Measurements from ENCODE around the gene SSR2.
A peak's percentile ranks its signal among the peaks of the same experiment; 100 is the strongest.

Gene SSR2

DNA sequence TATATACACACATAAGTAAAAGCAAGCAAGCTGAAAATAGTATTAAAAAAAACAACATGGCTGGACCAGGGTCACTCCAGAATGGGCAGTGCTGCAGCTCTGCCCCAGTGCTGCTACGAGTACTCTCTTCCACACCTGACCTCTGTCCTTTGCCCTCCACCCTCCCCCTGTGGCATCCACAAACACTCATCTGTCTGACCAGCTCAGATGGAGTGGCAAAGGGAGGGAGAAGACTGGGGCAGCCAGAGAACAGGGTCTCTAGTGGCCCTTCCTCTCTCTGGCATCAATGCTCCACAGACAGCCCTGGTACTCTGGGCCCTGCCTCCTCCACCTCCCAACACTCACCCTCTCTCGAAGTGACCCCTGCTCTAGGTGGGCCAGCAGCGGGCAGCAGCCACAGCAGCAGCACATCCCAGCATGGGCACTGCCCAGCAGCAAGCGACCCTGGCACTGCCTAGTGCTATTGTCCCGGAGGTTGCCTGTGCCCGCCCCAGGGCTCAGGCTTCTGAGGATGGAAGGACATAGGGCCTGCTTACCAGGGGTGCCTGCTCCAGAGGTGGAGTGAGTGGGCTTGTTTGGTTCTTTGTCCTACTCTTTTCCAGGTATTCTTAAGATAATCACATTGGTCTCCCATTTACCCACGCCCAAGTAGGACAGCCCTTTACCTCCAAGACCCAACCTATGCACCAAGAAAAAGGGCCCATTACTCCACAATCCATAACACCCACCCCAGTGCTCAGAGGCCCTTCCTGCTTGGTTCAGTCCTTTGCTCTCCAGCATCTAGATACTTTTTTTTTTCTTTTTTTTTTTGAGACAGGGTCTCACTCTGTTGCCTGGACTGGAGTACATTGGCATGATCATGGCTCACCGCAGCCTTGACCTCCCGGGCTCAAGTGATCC, 48.6 kb downstream of the SSR2 start:
- DNase-seq, result no peak

DNA sequence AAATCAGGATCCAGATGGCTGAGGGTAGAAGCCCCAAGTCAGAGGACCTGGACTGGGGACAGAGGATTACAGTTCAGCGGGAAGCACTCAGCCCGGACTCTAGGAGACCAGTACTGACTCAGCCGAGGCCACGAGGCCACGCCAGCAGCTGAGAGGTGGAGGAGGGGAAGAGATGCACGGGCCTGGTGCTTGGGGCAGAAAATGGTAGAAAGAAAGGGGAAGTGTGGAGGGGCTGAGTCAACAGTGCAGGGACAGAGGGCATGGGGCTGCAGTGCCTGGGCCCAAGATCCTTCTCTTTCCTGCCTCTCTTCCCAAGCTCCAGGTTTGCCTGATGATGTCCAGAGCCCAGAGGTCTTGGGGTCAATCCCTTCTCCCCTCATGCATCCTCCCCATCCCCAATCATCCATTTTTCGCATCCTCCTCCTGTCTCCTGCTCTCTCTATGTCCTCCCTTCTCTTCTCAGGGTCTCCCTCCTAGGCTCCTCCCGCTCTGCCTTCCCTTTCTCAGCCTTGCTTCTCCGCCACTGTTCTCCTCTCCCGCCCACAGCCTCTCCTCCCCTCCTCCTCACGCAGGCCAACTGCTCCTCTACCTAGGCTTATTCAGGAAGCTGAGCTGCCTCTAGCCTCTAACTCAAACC, 50.1 kb downstream of the SSR2 start:
- DNase-seq, result peak; percentile 65

DNA sequence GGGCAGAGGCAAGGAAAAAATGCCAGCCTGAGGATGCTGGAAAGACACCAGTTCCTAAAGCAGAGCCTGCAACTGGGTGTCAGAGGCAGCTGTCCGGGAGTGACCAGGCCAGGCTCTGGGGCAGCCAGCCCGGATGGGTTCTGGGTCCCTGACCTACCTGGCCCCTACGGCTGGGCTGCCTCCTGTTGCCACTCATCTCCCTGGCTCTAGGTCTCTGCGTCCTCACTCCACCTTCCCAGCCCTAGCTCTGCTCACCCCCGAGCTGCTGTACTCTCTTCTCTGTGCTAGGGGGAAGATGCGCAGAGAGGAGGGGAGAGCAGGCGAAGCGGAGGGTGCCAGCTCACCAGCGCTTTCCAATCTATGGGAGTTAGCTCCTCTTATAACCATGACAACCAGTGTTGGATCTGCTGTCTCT, 51.4 kb downstream of the SSR2 start:
- DNase-seq, result no peak

DNA sequence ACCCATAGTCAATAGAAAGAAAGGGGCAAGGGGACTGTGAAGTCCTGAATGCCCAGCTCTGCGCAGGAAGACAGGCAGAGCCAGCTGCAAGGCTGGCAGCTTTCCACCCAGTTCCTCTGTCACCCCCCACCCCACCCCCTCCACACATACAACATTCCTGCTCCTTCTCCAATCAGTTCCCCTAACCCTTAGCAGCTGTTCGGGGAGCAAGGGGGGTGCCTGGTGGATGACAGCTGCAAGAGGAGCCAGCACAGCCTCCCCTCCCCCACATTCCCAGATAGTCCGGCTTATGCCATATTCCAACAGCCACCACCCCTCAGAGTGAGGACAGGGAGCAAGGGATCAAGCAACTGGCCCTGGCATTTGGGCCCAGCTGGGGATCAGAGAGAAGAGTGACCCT, 52.1 kb downstream of the SSR2 start:
- no peak for DNase-seq

DNA sequence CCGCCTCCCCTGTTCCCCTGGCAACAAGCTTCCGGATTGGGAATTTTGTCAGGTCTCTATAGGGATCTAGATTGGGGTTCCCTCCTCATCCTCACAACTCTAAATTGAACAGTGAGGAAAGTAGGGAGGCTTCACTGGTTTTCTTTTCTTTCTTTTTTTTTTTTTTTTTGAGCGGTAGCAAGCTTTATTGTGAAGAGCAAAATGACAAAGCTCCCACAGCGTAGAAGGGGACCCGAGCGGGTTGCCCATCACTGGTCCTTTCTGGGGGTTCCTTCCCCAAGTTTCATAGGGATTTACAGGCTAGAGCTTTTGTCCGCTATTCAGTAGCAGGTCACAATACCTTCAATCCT, 52.7 kb downstream of the SSR2 start:
- DNase-seq, result no peak

DNA sequence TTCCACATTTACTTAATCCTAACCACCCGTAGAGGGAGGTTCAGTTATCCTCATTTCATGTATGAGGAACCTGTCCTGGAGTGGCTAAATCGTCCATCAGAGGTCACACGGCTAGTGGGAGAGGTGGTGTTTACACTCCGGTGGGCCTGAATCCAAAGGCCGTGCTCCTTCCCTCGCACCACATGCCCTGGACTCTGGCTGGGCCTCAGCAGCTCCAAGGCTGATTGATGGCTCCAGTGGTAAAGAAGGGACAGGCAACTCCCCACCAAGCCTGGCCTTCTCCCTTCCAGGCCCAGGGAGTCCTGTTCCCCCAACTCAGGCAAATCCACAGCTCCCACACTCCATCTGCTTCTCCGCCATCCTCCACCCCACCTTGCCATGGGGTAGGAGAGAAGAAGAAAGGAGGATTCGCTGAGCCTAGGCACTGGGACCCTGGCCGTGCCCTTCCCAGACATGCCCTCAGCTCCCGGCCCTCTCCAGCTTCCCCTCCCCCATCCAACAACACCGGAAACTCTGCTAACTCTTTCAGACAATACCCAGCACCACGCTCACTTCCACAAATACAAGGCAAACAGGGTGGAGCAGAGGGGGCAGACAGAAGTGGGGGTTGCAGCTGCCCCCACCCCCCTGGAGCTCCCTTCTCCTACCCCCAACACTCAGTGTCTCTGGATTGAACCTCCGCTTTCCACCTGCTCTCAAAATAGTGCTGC, 53.3 kb downstream of the SSR2 start:
- DNase-seq, result no peak

DNA sequence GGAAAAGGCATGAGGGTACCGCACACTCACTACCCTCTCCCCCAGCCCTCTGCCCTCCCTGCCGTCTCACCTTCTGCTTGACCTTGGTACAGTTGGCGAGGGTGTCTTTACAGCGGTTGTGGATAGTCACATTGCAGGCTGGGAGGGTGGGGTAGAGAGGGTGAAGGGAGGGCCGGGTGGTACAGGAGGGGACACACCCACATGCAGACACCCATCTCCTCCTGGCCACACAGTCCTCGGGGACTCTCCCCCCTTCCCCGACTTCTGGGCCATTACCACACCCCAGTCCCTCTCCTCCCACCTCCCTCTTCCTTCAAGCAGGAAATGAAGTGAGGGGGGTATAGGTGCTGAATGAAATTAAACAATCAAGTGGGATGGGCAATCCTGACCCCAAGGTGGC, 54.0 kb downstream of the SSR2 start:
- no peak for DNase-seq

DNA sequence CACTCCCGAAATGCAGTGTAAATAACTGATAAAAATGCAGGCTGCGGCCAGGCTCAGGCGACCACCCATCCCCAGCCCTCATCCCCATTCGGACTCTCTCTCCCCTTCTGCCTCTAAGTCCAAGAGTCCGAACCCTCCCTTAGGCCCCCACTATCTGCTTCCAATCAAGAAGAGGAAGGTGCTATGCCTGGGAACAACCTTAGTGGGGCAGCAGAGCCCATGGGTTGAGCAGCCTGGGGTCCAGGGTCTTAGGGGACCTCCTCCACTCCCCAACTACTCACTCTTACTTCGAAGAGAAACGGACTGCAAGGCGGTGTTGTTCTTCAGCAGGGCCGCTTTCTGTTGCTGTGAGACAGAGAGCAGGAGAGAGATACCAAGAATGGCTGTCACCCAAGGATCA, 54.6 kb downstream of the SSR2 start:
- no peak for DNase-seq

DNA sequence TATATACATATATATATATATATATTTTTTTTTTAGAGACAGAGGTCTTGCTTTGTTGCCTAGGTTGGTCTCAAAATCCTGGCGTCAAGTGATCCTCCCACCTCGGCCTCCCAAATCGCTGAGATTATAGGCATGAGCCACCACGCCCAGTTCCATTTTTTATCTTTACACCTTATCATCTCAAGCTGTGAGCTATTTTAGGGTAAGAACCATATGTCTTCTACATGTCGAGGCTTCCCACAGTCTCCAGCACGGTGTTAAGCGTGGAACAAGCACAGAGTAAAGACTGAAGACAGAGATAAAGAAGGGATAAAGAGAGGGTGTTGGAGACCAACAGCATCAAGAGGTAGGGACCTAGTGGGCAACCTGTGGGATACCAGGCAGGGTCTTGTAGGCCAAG, 56.6 kb downstream of the SSR2 start:
- no peak for DNase-seq

DNA sequence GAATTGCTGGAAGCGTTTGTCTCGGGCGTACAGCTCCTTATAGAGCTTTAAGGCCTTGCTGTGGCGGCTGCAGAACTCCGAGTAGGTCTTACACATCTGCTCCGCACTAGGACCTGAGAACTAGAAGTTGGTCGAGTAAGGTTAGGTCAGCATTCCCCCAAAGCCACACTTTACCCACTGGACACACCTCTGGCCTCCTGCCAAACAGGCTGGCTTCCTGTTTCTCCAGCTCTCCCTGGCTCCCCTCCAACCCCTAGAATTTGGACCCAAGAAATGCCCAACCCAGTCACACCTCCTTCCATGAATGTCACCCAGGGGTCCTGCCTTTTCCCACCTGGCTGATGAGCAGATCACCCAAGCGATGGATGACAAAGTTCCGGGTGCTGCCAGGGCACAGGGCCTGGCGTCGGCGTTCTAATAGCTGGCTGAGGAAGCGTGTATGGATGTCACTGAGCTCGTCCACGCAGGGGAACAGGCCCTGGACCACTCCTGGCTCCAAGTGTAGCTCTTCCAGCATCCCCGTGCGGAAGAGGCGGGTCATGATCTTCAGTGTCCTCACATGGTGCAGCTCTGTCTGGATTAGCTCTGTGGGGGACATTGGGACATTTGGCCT, 58.0 kb downstream of the SSR2 start:
- no peak for DNase-seq

DNA sequence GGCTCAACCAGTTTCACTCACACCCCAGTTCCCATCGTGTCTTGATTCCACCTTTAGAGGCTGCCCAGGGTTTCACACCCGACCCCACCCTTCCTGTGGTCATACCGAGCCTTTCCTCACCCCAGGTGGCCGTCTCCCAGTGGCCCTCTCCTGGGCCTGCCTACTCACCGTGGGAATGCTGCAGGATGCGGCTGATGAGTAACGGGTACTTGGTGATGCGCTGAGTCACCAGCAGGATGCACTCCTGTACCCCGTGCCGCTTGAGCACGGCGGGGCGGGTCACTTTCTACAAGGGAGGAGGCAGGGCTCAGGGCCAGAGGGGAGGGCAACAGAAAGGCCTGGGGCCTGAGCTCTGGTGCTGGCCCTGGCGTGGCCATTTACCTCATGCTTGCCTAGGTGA, 58.8 kb downstream of the SSR2 start:
- DNase-seq, result no peak

DNA sequence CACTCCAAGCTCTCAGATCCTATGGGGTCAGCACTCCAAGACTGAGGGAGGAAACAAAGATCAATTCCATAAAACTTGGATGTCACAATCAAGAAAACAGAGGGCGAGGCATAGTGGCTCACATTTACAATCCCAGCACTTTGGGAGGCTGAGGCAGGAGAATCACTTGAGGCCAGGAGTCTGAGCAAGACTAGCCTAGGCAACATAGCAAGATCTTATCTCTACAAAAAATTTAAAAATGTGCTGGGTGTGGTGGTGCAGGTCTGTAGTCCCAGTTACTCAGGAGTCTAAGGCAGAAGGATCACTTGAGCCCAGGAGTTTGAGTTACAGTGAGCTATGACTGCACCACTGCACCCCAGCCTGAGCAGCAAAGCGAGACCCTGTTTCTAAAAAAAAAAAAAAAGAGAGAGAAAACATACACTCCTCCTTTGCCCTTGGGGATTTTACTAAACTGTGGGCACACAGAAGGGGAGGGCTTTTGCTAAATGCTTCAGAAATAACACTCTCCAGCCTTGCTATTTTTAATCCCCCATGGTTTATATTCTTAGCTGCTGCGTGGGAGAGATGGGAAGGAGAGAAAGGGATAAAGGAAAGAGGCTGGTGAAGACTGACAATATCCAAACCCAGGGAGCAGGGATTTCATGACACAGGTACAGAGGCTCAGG, 60.5 kb downstream of the SSR2 start:
- no peak for DNase-seq

Measured in activated CD8-positive, alpha-beta memory T cell treated with anti-CD3 and anti-CD28 coated beads for 24 hours (primary cell).